Panc1 (cell line): ENCODE data around the gene MSH3. TPM values are rescaled to one million over a fixed set of nuclear protein-coding genes. Genes with fewer than 3 reads are reported as not detected.

Source experiments
- ATAC-seq: fragments of 200-7000 bp; cut with Tn5 transposase; 2 replicates; pipeline ENCODE4 v1.9.1; 2020; ENCODE audit warnings: mild to moderate bottlenecking, moderate library complexity
- BruUV-seq: library from RNA; stranded (reverse); fragments of 400-500 nt; replicated peaks from 2 replicates; lab custom pipeline; 2021; lab: Mats Ljungman, UMichigan
- CTCF ChIA-PET: fragments of 300-600 bp; sonication (Branson Sonifier 250); formaldehyde crosslinking; loops from one replicate; lab custom pipeline; 2022; ENCODE audit warnings: antibody characterized with exemption; lab: Charles Lee
- POLR2A ChIA-PET: fragments of 300-600 bp; sonication (Branson Sonifier 250); formaldehyde crosslinking; loops from one replicate; lab custom pipeline; 2022; ENCODE audit warnings: antibody characterized with exemption; lab: Charles Lee
- DNase-seq: peaks from one replicate; pipeline ENCODE4 v3.0.0-alpha.2; 2010; ENCODE audit warnings: low read depth, low spot score
- H3K27ac ChIP-seq: 2 replicates; pipeline ENCODE4 v1.5.1; 2011; ENCODE audit warnings: mild to moderate bottlenecking, low read length, inconsistent platforms
- H3K27me3 ChIP-seq: fragments of 200-500 bp; sonication (Bioruptor generic); 2 replicates; pipeline ENCODE4 v1.6.0; 2014; ENCODE audit warnings: low read length, inconsistent platforms; ENCODE audit not compliant: control insufficient read depth, insufficient read depth
- H3K36me3 ChIP-seq: fragments of 200-500 bp; sonication (Bioruptor generic); 2 replicates; pipeline ENCODE4 v1.5.1; 2014; ENCODE audit warnings: inconsistent platforms, mild to moderate bottlenecking, low read length, moderate library complexity; ENCODE audit not compliant: control insufficient read depth, insufficient read depth
- H3K4me1 ChIP-seq: 2 replicates; pipeline ENCODE4 v1.5.1; 2011; ENCODE audit warnings: inconsistent platforms, mild to moderate bottlenecking, low read length, moderate library complexity; ENCODE audit not compliant: control insufficient read depth, insufficient read depth
- H3K4me3 ChIP-seq, 2 experiments: 2 replicates each; pipeline ENCODE4 v1.5.1; 2011 to 2012; ENCODE audit warnings: low read depth in 2 of 2, low read length in 2 of 2, mild to moderate bottlenecking in 2 of 2, inconsistent platforms in 1 of 2, moderate library complexity in 1 of 2
- H3K9me3 ChIP-seq: fragments of 200-500 bp; sonication (Bioruptor generic); 2 replicates; pipeline ENCODE4 v1.5.1; 2014; ENCODE audit warnings: low read depth, mild to moderate bottlenecking, inconsistent platforms, low read length, moderate library complexity; ENCODE audit not compliant: control insufficient read depth, insufficient read depth
- CTCF ChIP-seq: fragments of 450-650 bp; IDR thresholded peaks from 2 replicates; pipeline ENCODE4 v1.5.1; 2017; ENCODE audit warnings: mild to moderate bottlenecking
- POLR2AphosphoS5 ChIP-seq: IDR thresholded peaks from 2 replicates; pipeline ENCODE4 v1.6.1; 2012; ENCODE audit warnings: mild to moderate bottlenecking, low read depth, low read length, moderate library complexity
- REST ChIP-seq, 2 experiments: IDR thresholded peaks; 2 replicates each; pipeline ENCODE4 v1.6.1; 2011 to 2012; ENCODE audit warnings: low read depth in 2 of 2, control low read depth in 1 of 2, low read length in 1 of 2, mild to moderate bottlenecking in 1 of 2, moderate library complexity in 1 of 2; ENCODE audit not compliant: insufficient read depth in 1 of 2
- SIN3A ChIP-seq: IDR thresholded peaks from 2 replicates; pipeline ENCODE4 v1.6.1; 2012; ENCODE audit warnings: low read depth, mild to moderate bottlenecking, low read length, moderate library complexity, borderline replicate concordance; ENCODE audit not compliant: insufficient read depth
- TCF7L2 ChIP-seq: IDR thresholded peaks from 2 replicates; pipeline ENCODE4 v1.6.1; 2011; ENCODE audit warnings: mild to moderate bottlenecking, low read depth, low read length, inconsistent platforms
- in situ Hi-C: cut with HindIII; loops from 2 replicates; pipeline ENCODE4 v1.10.0; 2016; ENCODE audit warnings: low sequenced_read_pairs, low pct_unique_long_range_greater_than_20kb
- intact Hi-C: fragments of 100-400 bp; cut with micrococcal nuclease; formaldehyde crosslinking; loops from one replicate; pipeline ENCODE4 v1.10.0; 2022; ENCODE audit not compliant: unreplicated experiment
- total RNA-seq: library from RNA; stranded (reverse); gene quantifications from one replicate; pipeline ENCODE4 v1.2.1, GENCODE V29; 2021; ENCODE audit not compliant: unreplicated experiment

The MSH3 gene
- total RNA-seq, 1 experiment from 2014 or later: 18.9 TPM

- no TSS peak for BruUV-seq
- H3K27me3 ChIP-seq: no peaks in the 10 kb centered on the region
Measured at GRCh38 chr5:80864706-80865435, 210.4 kb downstream of the MSH3 start.

GRCh38 chr5:80865551-80865950, 211.1 kb downstream of the MSH3 start:
- Histone ChIP-seq H3K4me1 (no peaks in the 10 kb centered on the region), H3K36me3 (no peaks in the 10 kb centered on the region), H3K27me3 (no peaks in the 10 kb centered on the region), H3K9me3 (no peaks in the 10 kb centered on the region), H3K27ac (no peak overlapping the region), H3K4me3 (no peak overlapping the region)
- intact Hi-C loops (no loop called here), in situ Hi-C loops (no loop called here)
- ChIA-PET CTCF (no interaction called here), POLR2A (no interaction called here)
- DNase-seq (no peak), ATAC-seq (no peak)
- no TSS peak for BruUV-seq
- TF ChIP-seq REST (IDR thresholded peaks at IDR 0.05; ENCODE audit: insufficient read depth in 1 of 2, low read depth in 2 of 2, low read length in 1 of 2) (no peak), SIN3A (no peak), POLR2AphosphoS5 (no peak), CTCF (no peak), TCF7L2 (no peak)

More at GRCh38 chr5:80864706-80865435, 210.4 kb downstream of the MSH3 start:
- in situ Hi-C loops: no loop called here
- H3K4me1 ChIP-seq: no peaks in the 10 kb centered on the region
- ATAC-seq (no peak), DNase-seq (no peak)
- ChIA-PET CTCF (no interaction called here), POLR2A (no interaction called here)
- TF ChIP-seq REST (IDR thresholded peaks at IDR 0.05; ENCODE audit: insufficient read depth in 1 of 2, low read depth in 2 of 2, low read length in 1 of 2) (no peak), TCF7L2 (no peak), SIN3A (no peak), CTCF (no peak), POLR2AphosphoS5 (no peak)
- H3K9me3 ChIP-seq: no peaks in the 10 kb centered on the region
- H3K4me3 ChIP-seq: no peak overlapping the region
- no peak overlapping the region for H3K27ac ChIP-seq
- intact Hi-C loops: no loop called here
- H3K36me3 ChIP-seq: no peaks in the 10 kb centered on the region
